ENCODE data around the gene CT45A7.
"Not testable (repeated sequence)": the region's sequence is repeated elsewhere in the genome, so short reads cannot be mapped to it uniquely, and the experiment has no call there.

CT45A7 gene, protein sequence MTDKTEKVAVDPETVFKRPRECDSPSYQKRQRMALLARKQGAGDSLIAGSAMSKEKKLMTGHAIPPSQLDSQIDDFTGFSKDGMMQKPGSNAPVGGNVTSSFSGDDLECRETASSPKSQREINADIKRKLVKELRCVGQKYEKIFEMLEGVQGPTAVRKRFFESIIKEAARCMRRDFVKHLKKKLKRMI

DNA sequence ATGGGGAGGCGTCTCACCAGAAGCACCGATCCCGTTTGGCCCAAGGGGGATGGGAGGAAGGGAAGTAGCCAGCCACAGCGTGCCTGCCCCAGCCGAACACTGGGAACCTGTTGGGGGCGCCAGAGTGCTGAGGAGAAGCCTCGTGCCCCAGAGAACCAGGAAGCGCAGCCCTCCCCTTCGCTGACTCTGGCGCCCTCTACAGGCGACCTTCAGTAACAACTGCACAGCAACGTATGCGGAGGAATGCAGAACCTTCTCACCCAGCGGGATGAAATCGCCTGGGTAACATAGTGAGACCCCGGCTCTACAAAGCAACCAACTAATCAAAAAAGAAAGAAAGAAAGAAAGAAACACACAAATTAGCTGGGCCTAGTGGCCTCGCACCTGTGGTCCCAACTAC, at the start of gene CT45A7:
TSS of gene CT45A7 (minus strand) at position 101 of the 400 bp plus-strand sequence. CDS start 3,747 bp downstream, outside the sequence.
- not testable (repeated sequence) for DNase-seq

GRCh38 chrX:135882741-135883140, 45.7 kb upstream of the CT45A7 start:
- not testable (repeated sequence) for DNase-seq

GRCh38 chrX:135871712-135872111, 34.6 kb upstream of the CT45A7 start, which contains the start of gene CT45A9:
TSS of gene CT45A9 (minus strand) at chrX:135871812. CDS start at chrX:135868061, 3,751 bp downstream.
- not testable (repeated sequence) for DNase-seq

DNA sequence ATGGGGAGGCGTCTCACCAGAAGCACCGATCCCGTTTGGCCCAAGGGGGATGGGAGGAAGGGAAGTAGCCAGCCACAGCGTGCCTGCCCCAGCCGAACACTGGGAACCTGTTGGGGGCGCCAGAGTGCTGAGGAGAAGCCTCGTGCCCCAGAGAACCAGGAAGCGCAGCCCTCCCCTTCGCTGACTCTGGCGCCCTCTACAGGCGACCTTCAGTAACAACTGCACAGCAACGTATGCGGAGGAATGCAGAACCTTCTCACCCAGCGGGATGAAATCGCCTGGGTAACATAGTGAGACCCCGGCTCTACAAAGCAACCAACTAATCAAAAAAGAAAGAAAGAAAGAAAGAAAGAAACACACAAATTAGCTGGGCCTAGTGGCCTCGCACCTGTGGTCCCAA, 17.4 kb upstream of the CT45A7 start, which contains the start of gene CT45A8:
TSS of gene CT45A8 (minus strand) at position 101 of the 400 bp plus-strand sequence. CDS start 3,755 bp downstream, outside the sequence.
- not testable (repeated sequence) for DNase-seq

GRCh38 chrX:135819912-135820311, 17.2 kb downstream of the CT45A7 start, which contains the start of gene CT45A2:
TSS of gene CT45A2 (minus strand) at chrX:135820012. CDS start at chrX:135816265, 3,747 bp downstream.
- not testable (repeated sequence) for DNase-seq

DNA sequence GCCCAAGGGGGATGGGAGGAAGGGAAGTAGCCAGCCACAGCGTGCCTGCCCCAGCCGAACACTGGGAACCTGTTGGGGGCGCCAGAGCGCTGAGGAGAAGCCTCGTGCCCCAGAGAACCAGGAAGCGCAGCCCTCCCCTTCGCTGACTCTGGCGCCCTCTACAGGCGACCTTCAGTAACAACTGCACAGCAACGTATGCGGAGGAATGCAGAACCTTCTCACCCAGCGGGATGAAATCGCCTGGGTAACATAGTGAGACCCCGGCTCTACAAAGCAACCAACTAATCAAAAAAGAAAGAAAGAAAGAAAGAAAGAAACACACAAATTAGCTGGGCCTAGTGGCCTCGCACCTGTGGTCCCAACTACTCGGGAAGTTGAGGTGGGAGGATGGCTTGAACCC, 34.4 kb downstream of the CT45A7 start, which contains the start of gene CT45A6:
TSS of gene CT45A6 (minus strand) at position 101 of the 400 bp plus-strand sequence. CDS start 3,794 bp downstream, outside the sequence.
- DNase-seq, result not testable (repeated sequence)

DNA sequence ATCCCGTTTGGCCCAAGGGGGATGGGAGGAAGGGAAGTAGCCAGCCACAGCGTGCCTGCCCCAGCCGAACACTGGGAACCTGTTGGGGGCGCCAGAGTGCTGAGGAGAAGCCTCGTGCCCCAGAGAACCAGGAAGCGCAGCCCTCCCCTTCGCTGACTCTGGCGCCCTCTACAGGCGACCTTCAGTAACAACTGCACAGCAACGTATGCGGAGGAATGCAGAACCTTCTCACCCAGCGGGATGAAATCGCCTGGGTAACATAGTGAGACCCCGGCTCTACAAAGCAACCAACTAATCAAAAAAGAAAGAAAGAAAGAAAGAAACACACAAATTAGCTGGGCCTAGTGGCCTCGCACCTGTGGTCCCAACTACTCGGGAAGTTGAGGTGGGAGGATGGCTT, 51.7 kb downstream of the CT45A7 start, which contains the start of gene CT45A5:
TSS of gene CT45A5 (minus strand) at position 101 of the 400 bp plus-strand sequence. CDS start 3,774 bp downstream, outside the sequence.
- not testable (repeated sequence) for DNase-seq
